ENCODE measurements around the gene LRCH1.
"Not testable (repeated sequence)": the region's sequence is repeated elsewhere in the genome, so short reads cannot be mapped to it uniquely, and the experiment has no call there.

LRCH1 gene

GRCh38 chr13:46721054-46721453, 168.1 kb downstream of the LRCH1 start:
- no peak for DNase-seq

DNA sequence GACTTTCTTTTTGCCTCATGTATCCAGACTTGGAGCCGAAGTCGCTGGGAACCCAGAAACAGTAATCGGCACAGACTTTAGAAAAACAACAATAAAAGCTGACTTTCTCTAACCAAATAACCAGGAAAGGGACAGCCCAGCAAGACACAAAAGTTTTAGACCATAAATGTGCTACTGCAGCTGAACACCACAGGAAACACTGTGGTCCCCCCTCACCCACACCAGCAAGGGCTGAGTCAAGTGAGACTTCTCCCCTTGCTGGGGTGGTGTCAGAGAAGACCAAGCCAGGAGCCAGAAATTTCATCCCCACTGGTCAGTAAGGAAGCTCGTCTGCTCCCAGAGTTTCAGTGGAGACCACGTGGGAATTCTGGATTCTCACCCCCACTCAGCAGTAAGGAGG, 173.4 kb downstream of the LRCH1 start:
- DNase-seq, result no peak

DNA sequence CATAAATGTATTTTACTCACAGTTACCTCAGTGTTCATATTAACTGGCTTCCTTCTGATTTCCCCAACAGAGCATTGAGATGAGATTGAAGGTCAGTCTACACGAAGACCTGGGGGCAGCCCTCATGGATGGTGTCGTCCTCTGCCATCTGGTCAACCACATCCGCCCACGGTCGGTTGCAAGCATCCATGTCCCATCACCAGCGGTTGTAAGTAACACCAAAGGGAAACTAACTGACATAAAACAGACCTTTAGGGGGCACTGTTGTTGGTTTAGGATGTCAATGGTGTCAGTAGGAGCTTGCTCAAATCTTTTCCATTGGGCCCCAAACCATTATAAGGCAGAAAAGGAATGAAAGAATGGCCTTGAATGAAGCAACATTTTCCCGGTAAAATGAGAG, 175.8 kb downstream of the LRCH1 start:
- no peak for DNase-seq

DNA sequence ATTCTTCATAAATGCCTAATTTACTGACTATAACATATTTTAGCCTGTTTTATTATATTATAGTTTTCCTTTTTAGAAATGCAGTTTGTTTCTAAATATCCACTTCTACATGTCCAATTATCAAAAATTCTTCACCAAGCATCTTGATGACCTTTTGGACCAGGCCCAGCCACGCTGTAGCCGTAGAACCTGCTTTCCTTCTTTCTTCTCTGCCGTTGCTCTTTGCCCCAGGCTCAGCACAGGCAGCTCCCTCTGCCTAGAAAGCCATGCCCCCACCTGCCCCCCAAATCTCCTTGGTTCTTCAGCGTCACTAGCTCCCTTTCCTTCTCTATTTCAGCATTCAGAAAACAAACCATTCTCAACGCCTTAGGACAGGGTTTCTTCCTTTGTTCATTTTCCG, 178.6 kb downstream of the LRCH1 start:
- no peak for DNase-seq

DNA sequence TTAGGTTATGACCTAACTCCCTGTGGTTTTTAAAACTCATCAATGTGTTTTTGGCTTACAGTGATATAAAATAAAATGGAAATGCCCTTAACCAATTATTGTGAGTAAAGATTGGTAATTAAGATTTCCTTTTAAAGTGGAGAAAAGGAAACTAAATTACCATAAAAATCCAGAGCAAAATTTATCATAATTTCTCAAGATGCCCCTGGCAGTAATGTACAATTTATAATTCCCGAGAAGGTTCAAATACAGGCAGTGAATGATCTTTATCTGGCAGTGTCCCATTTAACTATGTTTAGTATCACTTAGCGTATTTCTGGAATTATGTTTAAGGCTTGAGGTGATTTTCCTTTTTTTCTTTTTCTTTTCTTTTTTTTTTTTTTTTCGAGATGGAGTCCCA, 182.5 kb downstream of the LRCH1 start:
- no peak for DNase-seq

DNA sequence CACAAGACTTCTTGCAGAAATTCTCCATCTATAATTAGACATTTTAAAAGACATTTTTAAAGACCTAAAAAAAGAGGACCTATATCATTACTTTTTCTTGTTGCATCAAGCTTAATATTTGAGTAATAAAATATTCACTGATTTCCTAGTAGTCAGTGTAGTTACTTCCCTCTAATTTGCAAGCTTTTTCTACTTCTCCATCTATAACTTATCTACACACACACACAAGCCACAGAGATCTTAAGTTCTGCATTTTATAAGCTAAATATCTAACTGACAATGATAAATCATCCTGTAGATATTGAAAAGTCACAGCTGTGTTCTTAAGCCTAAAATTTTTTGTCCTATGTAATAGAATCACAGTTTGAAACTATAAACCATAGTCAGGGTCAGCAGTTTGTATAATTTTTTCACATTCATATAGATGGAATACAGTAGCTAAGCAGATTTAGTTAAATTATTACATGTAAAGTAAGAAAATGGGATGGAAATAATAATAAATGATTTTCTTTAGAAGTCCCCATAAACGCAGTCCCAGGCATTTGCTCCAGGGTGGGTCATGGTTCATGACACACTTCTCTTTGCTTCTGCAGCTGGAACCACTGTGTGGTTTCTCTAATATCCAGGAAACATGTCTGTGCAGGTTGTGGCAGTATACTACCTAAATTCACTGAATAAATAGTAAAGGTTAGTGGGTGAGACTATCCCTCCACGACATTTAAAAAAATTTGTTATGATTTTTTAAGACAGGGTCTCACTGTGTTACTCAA, 183.8 kb downstream of the LRCH1 start:
- no peak for DNase-seq

- no peak for DNase-seq
Observed at GRCh38 chr13:46738055-46738454, 185.1 kb downstream of the LRCH1 start.

DNA sequence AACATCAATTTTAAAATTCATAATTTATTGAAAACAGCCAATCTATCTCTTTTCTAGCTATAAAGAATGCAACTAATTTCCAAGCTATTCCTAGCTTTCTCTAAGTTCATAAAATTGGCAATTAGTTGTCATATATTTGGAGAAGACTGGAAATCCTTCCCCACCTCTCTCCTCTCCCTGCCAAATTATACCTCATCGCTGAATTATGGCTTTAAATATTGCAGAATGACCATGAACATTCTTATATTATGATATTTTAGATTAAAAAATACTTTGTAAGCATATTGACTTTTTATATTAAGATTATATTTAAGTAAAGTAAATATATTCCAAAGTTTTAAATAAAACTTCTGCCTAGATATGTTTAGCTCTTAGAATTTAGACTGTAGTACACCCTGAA, 185.8 kb downstream of the LRCH1 start:
- DNase-seq, result no peak

GRCh38 chr13:46739447-46740098, 186.6 kb downstream of the LRCH1 start:
- DNase-seq, result no peak

GRCh38 chr13:46743191-46743590, 190.2 kb downstream of the LRCH1 start:
- DNase-seq, result no peak

DNA sequence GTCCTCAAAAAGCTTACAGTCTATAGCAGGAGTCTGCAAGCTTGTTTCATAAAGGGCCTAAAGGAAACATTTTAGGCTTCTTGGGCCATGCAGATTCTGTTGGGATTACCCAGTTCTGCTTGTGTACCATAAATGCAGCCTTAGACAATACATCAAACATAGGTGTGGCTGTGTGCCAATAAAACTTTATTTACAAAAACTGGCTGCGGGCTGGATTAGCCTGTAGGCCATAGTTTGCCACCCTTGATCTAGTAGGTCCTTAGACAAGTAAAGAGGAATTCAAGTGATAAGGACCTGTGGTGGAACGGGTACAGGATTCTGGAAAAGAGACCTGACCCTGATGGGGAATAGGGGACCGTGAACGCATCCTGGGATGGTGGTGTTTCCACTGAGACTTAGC, 192.1 kb downstream of the LRCH1 start:
- DNase-seq, result no peak

DNA sequence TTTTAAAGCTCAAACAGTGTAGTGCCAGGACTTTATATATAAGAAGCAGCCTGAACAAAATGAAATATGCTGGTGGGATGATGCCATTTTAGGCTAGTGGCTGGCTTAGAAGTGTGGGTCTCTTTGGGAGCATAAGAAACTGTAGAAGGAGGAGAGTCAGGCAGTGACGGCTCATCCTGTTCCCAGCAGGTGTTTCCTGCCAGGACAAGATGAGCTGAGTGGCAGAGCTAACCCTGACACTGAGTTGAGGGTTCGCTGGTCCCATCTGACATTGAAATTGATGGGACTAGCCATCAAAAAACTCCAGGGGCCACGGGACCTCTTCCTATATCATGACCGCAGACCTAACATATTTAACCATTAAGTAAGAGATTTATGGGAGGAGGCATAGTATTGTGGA, 192.7 kb downstream of the LRCH1 start:
- no peak for DNase-seq

- DNase-seq, result no peak
Observed at GRCh38 chr13:46747031-46747820, 194.3 kb downstream of the LRCH1 start.

- DNase-seq, result no peak
Observed at GRCh38 chr13:46748300-46748699, 195.3 kb downstream of the LRCH1 start.

DNA sequence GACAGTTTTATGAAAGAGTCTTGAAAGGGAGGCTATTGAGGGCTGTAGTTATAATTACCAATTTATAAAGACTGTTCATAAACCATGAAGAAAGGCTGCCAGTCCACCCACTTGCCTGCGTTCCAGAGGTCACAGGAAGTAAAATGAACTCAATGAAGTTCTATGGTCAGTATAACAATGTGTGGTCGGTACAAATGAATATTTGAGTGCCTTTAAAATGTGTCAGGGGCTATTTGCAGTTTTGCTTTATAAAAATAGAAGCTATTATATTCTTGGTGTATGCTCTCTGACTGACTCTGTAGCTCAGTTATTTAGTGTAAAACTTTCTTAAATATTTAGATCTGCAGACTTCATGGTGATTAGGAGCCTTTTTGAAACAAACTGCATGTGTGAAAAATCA, 197.0 kb downstream of the LRCH1 start:
- no peak for DNase-seq

DNA sequence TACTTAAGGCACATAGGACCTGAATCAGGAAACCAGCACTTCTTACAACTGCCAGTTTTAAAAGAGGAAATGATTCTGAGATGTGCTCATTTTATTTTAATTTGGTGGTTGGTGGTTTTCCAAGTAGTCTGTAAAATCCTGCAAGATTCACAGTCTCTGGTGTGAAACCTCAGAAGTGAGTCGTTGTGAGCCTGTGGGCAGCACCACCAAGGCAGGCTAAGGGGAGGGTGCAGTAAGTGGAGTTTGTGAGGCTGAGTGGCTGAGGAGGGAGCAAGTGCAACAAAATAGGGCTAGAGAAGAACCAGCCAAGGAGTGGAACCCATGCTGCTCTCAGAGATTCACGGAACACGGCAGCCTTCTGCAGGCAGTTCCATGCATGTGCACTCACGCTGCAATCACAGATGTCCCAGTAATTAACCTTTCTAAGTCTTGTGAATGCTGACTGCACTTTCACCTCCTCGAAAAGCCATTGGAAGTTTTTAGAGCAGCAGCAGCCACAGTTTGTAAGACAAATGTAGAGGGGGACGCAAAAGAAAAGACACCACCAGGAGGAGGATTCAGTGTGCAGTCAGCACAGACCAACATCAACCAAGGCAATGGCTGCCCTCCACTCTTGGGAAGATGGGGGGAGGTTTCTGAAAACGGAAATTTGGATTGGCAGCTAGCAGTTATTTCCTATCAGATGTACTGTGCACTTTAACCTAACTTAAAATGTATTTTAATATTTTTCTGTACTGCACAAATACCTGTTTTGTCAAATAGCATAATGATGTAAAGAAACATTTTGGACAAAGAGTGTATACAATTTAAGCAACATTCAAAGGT, 199.1 kb downstream of the LRCH1 start:
- DNase-seq, result no peak

- no peak for DNase-seq
Observed at GRCh38 chr13:46753137-46753536, 200.2 kb downstream of the LRCH1 start.

GRCh38 chr13:46753917-46754316, 200.9 kb downstream of the LRCH1 start:
- DNase-seq, result no peak

DNA sequence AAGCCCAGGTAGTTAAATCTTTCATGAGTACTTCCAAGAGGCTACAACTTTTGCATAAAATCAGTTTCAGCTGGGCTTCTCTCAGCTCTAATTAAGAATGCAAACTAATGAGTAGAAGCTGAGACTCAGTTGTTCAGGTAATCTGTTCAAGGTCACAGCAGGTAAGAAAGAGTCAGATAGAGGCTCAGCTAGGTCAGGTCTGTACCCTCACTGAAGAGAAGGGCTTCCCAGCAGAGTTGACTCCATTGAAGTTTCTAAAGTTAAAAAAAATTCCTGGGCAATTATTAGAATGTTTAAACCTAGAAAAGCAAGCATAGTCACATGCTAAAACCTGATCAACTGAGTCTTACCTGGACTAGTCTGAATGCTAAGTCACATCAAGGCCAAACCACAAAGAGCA, 201.8 kb downstream of the LRCH1 start:
- no peak for DNase-seq

DNA sequence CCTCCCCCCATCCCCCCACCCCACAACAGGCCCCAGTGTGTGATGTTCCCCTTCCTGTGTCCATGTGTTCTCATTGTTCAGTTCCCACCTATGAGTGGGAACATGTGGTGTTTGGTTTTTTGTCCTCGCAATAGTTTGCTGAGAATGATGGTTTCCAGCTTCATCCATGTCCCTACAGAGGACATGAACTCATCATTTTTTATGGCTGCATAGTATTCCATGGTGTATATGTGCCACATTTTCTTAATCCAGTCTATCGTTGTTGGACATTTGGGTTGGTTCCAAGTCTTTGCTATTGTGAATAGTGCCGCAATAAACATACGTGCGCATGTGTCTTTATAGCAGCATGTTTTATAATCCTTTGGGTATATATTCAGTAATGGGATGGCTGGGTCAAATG, 202.5 kb downstream of the LRCH1 start:
- not testable (repeated sequence) for DNase-seq

DNA sequence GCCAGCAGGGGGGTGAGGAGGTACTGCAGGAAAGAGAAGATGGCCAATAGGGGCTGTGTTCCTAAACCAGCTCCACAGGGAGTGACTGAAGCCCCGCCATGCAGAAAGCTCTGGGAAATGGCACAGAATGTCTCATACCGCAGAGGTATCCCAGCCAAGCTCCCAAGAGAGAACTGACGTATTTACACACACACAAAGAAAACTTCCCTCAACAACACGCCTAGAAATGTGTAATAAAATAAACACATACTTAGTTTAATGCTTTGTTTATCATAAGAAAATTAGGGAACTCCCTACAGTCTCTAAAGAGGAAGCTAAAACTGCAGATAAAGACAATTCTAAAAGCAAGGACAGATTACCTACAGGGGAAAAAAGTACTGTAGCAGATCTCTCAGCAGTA, 204.0 kb downstream of the LRCH1 start:
- no peak for DNase-seq

GRCh38 chr13:46757640-46758039, 204.7 kb downstream of the LRCH1 start:
- DNase-seq, result no peak

- no peak for DNase-seq
Observed at GRCh38 chr13:46759846-46760245, 206.9 kb downstream of the LRCH1 start.
